B cell (primary cell): ENCODE measurements around the gene EBPL. TPM values are rescaled to one million over a fixed set of nuclear protein-coding genes. Genes with fewer than 3 reads are reported as not detected.

Source experiments
- ATAC-seq: fragments of 200-7000 bp; cut with Tn5 transposase; one replicate; pipeline ENCODE4 v1.10.0; 2021; ENCODE audit warnings: low read depth, mild to moderate bottlenecking, moderate number of reproducible peaks, moderate library complexity
- CTCF ChIA-PET: fragments of 350-600 bp; sonication (Branson Sonifier 250); formaldehyde crosslinking; loops from one replicate; lab custom pipeline; 2021; ENCODE audit warnings: antibody characterized with exemption, inconsistent platforms; lab: Charles Lee
- POLR2A ChIA-PET: fragments of 350-600 bp; sonication (Branson Sonifier 250); formaldehyde crosslinking; loops from one replicate; lab custom pipeline; 2021; ENCODE audit warnings: antibody characterized with exemption; lab: Charles Lee
- DNase-seq: peaks from one replicate; pipeline ENCODE4 v3.0.0; 2013
- H2AFZ ChIP-seq: 2 replicates; pipeline ENCODE4 v1.6.1; 2012; ENCODE audit warnings: mild to moderate bottlenecking, low read depth, low read length; ENCODE audit not compliant: insufficient read depth, poor library complexity, severe bottlenecking
- H3K27ac ChIP-seq, 2 donors: 1 replicate in 1 of 2; 2 replicates in 1 of 2; pipeline ENCODE4 v1.5.1; 2012 to 2013; ENCODE audit warnings: low read length in 2 of 2, mild to moderate bottlenecking in 2 of 2, moderate library complexity in 1 of 2
- H3K27me3 ChIP-seq, 4 experiments: fragments of 200-600 bp in 1 of 4; sonication (generic) in 1 of 4; replicated peaks in 1 of 4; 1 replicate in 2 of 4; 2 replicates in 2 of 4; pipeline versions ENCODE4 v1.6.1 to v1.7.0; 2013 to 2016; ENCODE audit warnings: low read length in 3 of 4, mild to moderate bottlenecking in 2 of 4, mixed read lengths in 1 of 4, moderate library complexity in 1 of 4; ENCODE audit not compliant: insufficient read depth in 4 of 4, control insufficient read depth in 3 of 4; ENCODE audit errors: control extremely low read depth in 1 of 4
- H3K36me3 ChIP-seq, 2 experiments: replicated peaks in 1 of 2; 1 replicate in 1 of 2; 2 replicates in 1 of 2; pipeline versions ENCODE4 v1.6.1 to v1.7.1; 2013; ENCODE audit warnings: low read length in 1 of 2; ENCODE audit not compliant: insufficient read depth in 2 of 2, control insufficient read depth in 1 of 2; ENCODE audit errors: control extremely low read depth in 1 of 2, extremely low read depth in 1 of 2
- H3K4me1 ChIP-seq, 2 donors: fragments of 200-600 bp in 1 of 2; sonication (generic) in 1 of 2; 1 replicate in 1 of 2; 2 replicates in 1 of 2; pipeline versions ENCODE4 v1.5.1 to v1.6.1; 2013 to 2017; ENCODE audit warnings: low read length in 2 of 2; ENCODE audit not compliant: control insufficient read depth in 2 of 2, insufficient read depth in 2 of 2
- H3K4me2 ChIP-seq: replicated peaks from 2 replicates; pipeline ENCODE3; 2012; ENCODE audit warnings: mild to moderate bottlenecking, low read depth, low read length; ENCODE audit not compliant: poor library complexity, severe bottlenecking
- H3K4me3 ChIP-seq, 5 experiments: fragments of 200-600 bp in 1 of 5; sonication (generic) in 1 of 5; 1 replicate in 3 of 5; 2 replicates in 2 of 5; pipeline versions ENCODE4 v1.5.1 to v1.7.0; 2011 to 2016; ENCODE audit warnings: low read length in 4 of 5, mild to moderate bottlenecking in 4 of 5, low read depth in 2 of 5, control low read depth in 1 of 5, moderate library complexity in 1 of 5; ENCODE audit not compliant: insufficient read depth in 1 of 5; ENCODE audit errors: control extremely low read depth in 1 of 5, extremely low read depth in 1 of 5
- H3K79me2 ChIP-seq: fragments of 200-600 bp; sonication (generic); one replicate; pipeline ENCODE4 v1.6.0; 2016; ENCODE audit warnings: low read length; ENCODE audit not compliant: control insufficient read depth, insufficient read depth
- H3K9ac ChIP-seq: fragments of 200-600 bp; sonication (generic); 2 replicates; pipeline ENCODE4 v1.6.1; 2017; ENCODE audit warnings: mild to moderate bottlenecking, low read length, moderate library complexity
- H3K9me3 ChIP-seq, 3 donors: one replicate each; pipeline versions ENCODE4 v1.6.1 to v1.7.1; 2013; ENCODE audit warnings: low read length in 2 of 3; ENCODE audit not compliant: control insufficient read depth in 2 of 3, insufficient read depth in 1 of 3; ENCODE audit errors: control extremely low read depth in 1 of 3
- H4K20me1 ChIP-seq: 2 replicates; pipeline ENCODE4 v1.6.0; 2012; ENCODE audit warnings: mild to moderate bottlenecking, low read length; ENCODE audit not compliant: insufficient read depth, control insufficient read depth, poor library complexity, severe bottlenecking
- H3K27ac Mint-ChIP-seq: one replicate; pipeline ENCODE4 v1.8.0; 2021; ENCODE audit warnings: mixed read lengths
- H3K27me3 Mint-ChIP-seq: one replicate; pipeline ENCODE4 v1.8.0; 2021; ENCODE audit warnings: mixed read lengths
- H3K4me1 Mint-ChIP-seq: one replicate; pipeline ENCODE4 v1.8.0; 2021; ENCODE audit warnings: mixed read lengths
- H3K4me3 Mint-ChIP-seq: one replicate; pipeline ENCODE4 v1.8.0; 2021; ENCODE audit warnings: mixed read lengths
- H3K9me3 Mint-ChIP-seq: one replicate; pipeline ENCODE4 v1.8.0; 2022; ENCODE audit warnings: mixed read lengths; ENCODE audit not compliant: insufficient read depth
- EZH2 ChIP-seq: IDR thresholded peaks from 2 replicates; pipeline ENCODE4 v1.6.1; 2012; ENCODE audit warnings: borderline replicate concordance, low read depth, mild to moderate bottlenecking, moderate library complexity, low read length; ENCODE audit not compliant: insufficient read depth, poor library complexity, severe bottlenecking
- WGBS: methylation state at CpG from one replicate; pipeline ENCODE4 v1.1.5; 2013; ENCODE audit warnings: missing lambda C conversion rate; ENCODE audit not compliant: insufficient coverage; 5-methylcytosine and 5-hydroxymethylcytosine counted together
- intact Hi-C: fragments of 100-400 bp; cut with micrococcal nuclease; formaldehyde crosslinking; loops from one replicate; pipeline ENCODE4 v1.10.0; 2022
- polyA plus RNA-seq: library from polyadenylated mRNA; depleted of rRNA; stranded (reverse); fragments of >200 nt; gene quantifications from 2 replicates; pipeline ENCODE4 v1.2.3, GENCODE V29; 2012
- total RNA-seq, 2 donors: library from RNA; stranded (reverse); fragments of 120-200 nt in 1 of 2; gene quantifications; 1 replicate in 1 of 2; 2 replicates in 1 of 2; pipeline versions ENCODE4 v1.2.3 to v1.2.4, GENCODE V29; 2013 to 2022
- TF ChIP-seq, protein P1 (sequence below): fragments of 200-600 bp; IDR thresholded peaks from one replicate; pipeline ENCODE4 v1.8.0; 2022; ENCODE audit warnings: antibody characterized with exemption, mild to moderate bottlenecking

The EBPL gene
- total and polyA plus RNA-seq, 2 donors (not counting 1 experiment from before 2014, with no cell fraction given) = 16.0 to 20.1 TPM

DNA sequence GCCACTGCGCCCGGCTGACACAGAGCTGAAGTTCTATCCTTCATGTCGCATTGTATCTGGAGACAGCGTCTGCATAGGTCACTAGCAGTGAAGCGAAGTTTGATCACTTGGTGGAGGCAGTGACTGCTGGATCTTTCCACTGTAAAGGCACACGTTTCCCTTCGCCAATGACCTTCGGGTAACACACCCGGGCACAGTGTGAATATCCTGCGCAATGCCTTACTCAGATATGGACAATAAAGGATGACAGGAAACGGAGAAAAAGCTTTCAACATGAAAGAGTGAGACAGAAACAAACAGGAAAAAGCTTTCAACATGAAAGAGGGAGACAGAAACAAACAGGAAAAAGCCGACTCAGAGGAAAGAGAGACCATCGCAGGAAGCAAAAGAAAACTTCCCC, 45.8 kb downstream of the EBPL start:
- no peaks in the 10 kb centered on the region for H4K20me1 ChIP-seq
- Mint-ChIP-seq H3K4me1 (peaks cover 30% of the 10 kb centered on the region), H3K4me3 (no peak overlapping the region), H3K27me3 (no peaks in the 10 kb centered on the region), H3K9me3 (no peaks in the 10 kb centered on the region), H3K27ac (no peak overlapping the region)
- no peak for ATAC-seq
- no peak overlapping the region for H3K4me3 ChIP-seq
- no peaks in the 10 kb centered on the region for H3K79me2 ChIP-seq
- H2AFZ ChIP-seq = no peak overlapping the region
- no peak for DNase-seq
- H3K4me2 ChIP-seq = no peak overlapping the region
- ChIA-PET POLR2A (no interaction called here), CTCF (no interaction called here)
- intact Hi-C loops = no loop called here
- no peaks in the 10 kb centered on the region for H3K27me3 ChIP-seq
- TF ChIP-seq EZH2 = no peak
- TF ChIP-seq, protein P1, sequence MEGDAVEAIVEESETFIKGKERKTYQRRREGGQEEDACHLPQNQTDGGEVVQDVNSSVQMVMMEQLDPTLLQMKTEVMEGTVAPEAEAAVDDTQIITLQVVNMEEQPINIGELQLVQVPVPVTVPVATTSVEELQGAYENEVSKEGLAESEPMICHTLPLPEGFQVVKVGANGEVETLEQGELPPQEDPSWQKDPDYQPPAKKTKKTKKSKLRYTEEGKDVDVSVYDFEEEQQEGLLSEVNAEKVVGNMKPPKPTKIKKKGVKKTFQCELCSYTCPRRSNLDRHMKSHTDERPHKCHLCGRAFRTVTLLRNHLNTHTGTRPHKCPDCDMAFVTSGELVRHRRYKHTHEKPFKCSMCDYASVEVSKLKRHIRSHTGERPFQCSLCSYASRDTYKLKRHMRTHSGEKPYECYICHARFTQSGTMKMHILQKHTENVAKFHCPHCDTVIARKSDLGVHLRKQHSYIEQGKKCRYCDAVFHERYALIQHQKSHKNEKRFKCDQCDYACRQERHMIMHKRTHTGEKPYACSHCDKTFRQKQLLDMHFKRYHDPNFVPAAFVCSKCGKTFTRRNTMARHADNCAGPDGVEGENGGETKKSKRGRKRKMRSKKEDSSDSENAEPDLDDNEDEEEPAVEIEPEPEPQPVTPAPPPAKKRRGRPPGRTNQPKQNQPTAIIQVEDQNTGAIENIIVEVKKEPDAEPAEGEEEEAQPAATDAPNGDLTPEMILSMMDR = no peak
- no peaks in the 10 kb centered on the region for H3K36me3 ChIP-seq
- H3K9ac ChIP-seq = no peak overlapping the region
- 90% methylated on average over 10 of the region's 13 CpGs for WGBS
- no peaks in the 10 kb centered on the region for H3K9me3 ChIP-seq
- no peak overlapping the region for H3K27ac ChIP-seq
- H3K4me1 ChIP-seq = peaks cover 13 to 16% of the 10 kb centered on the region in 2 donors

GRCh38 chr13:49643035-49643646, 48.1 kb downstream of the EBPL start:
- no peaks in the 10 kb centered on the region for H4K20me1 ChIP-seq
- Mint-ChIP-seq H3K27ac (peak overlapping the region; percentile 37), H3K27me3 (no peaks in the 10 kb centered on the region), H3K9me3 (no peaks in the 10 kb centered on the region), H3K4me3 (peak overlapping the region; percentile 66), H3K4me1 (peaks cover 36% of the 10 kb centered on the region)
- peaks cover 13 to 16% of the 10 kb centered on the region in 2 donors for H3K4me1 ChIP-seq
- peak overlapping the region in 1 of 2 donors; percentile 39 for H3K27ac ChIP-seq
- ATAC-seq (peak; percentile 86), DNase-seq (peak; percentile 58)
- H3K79me2 ChIP-seq = no peaks in the 10 kb centered on the region
- peak overlapping the region; percentile 73 for H3K4me2 ChIP-seq
- peak overlapping the region; percentile 60 for H3K9ac ChIP-seq
- CTCF ChIA-PET = no interaction called here
- peak overlapping the region in 4 of 5 experiments; percentile 18 to 48 (median 36) for H3K4me3 ChIP-seq
- no peak for TF ChIP-seq EZH2
- TF ChIP-seq, protein P1 = no peak
- H3K9me3 ChIP-seq = no peaks in the 10 kb centered on the region
- intact Hi-C loops = loop anchor here (2.0 to 5.0 kb wide), 2 partner anchors 14 to 49 kb away; partner anchors contain the start of genes ARL11 and EBPL
- POLR2A ChIA-PET = interaction anchor here (1.0 to 1.2 kb wide), 2 partner anchors 13 to 48 kb away, joined by 4 read pairs; partner anchors contain the start of gene EBPL
- no peaks in the 10 kb centered on the region for H3K27me3 ChIP-seq
- peak overlapping the region; percentile 50 for H2AFZ ChIP-seq
- no peaks in the 10 kb centered on the region for H3K36me3 ChIP-seq
- WGBS = 2% methylated on average over 6 of the region's 12 CpGs
